HepG2 (cell line): Measurements from ENCODE around the gene CDKN1C.

Experiments
- CTCF ChIP-seq: sonication (generic); formaldehyde crosslinking; IDR thresholded peaks from 2 replicates; pipeline ENCODE4 v1.5.0; 2020; ENCODE audit warnings: mild to moderate bottlenecking, missing genetic modification reagents, moderate library complexity
- HNRNPUL1 ChIP-seq: fragments of 200-400 bp; formaldehyde crosslinking; IDR thresholded peaks from 2 replicates; pipeline ENCODE4 v1.6.1; 2017; ENCODE audit warnings: low read depth, mild to moderate bottlenecking, low read length, moderate library complexity
- MLX ChIP-seq: IDR thresholded peaks from 2 replicates; pipeline ENCODE4 v1.6.1; 2016
- ZSCAN29 ChIP-seq: sonication (generic); formaldehyde crosslinking; conservative IDR thresholded peaks from 2 replicates; pipeline ENCODE4 v1.4.0; 2020; ENCODE audit warnings: mild to moderate bottlenecking, missing genetic modification reagents

- TF ChIP-seq ZSCAN29 (CRISPR knock-in tag) (no peak), MLX (CRISPR knock-in tag) (no peak), CTCF (CRISPR knock-in tag) (no peak), HNRNPUL1 (no peak)
Observed at GRCh38 chr11:2913776-2914175, 28.2 kb upstream of the CDKN1C start.
